Thyroid gland (tissue), 4 donors: ENCODE data around the gene CMTM3.

Experiments used
- POLR2A ChIP-seq, 2 donors: fragments of 450-650 bp; IDR thresholded peaks; one replicate each; pipeline ENCODE4 v1.6.1; 2017; ENCODE audit warnings: antibody characterized with exemption in 2 of 2, mild to moderate bottlenecking in 2 of 2, moderate library complexity in 1 of 2
- TF ChIP-seq, protein P1 (sequence below), 6 experiments: fragments of 200-600 bp in 3 of 6; fragments of 450-650 bp in 3 of 6; sonication (generic) in 3 of 6; IDR thresholded peaks; one replicate each; pipeline ENCODE4 v1.5.1; 2016 to 2019; ENCODE audit warnings: antibody characterized with exemption in 6 of 6, mild to moderate bottlenecking in 2 of 6, inconsistent platforms in 1 of 6, moderate library complexity in 1 of 6

DNA sequence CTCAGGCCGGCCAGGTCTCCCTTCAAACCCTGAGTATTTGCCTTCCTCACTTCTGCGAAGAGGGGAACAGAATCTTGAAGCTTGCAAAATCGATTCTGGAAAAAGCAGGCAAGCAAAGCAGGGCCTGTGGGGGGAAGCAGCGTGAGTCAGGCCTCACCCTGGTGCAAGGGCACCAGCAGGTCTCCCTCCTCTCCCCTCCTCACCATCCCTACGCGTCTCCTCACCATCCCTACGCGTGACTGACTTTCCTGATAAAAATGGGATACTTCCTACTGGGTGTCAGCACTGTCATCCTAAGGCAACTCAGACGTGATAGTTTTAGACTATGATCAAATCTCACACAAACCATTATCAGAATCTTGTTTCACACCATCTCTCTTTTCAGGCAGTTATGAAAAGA, 12.1 kb downstream of the CMTM3 start:
- TF ChIP-seq, protein P1, sequence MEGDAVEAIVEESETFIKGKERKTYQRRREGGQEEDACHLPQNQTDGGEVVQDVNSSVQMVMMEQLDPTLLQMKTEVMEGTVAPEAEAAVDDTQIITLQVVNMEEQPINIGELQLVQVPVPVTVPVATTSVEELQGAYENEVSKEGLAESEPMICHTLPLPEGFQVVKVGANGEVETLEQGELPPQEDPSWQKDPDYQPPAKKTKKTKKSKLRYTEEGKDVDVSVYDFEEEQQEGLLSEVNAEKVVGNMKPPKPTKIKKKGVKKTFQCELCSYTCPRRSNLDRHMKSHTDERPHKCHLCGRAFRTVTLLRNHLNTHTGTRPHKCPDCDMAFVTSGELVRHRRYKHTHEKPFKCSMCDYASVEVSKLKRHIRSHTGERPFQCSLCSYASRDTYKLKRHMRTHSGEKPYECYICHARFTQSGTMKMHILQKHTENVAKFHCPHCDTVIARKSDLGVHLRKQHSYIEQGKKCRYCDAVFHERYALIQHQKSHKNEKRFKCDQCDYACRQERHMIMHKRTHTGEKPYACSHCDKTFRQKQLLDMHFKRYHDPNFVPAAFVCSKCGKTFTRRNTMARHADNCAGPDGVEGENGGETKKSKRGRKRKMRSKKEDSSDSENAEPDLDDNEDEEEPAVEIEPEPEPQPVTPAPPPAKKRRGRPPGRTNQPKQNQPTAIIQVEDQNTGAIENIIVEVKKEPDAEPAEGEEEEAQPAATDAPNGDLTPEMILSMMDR (IDR thresholded peaks at IDR 0.05) = no peak
- no peak for TF ChIP-seq POLR2A (IDR thresholded peaks at IDR 0.05)
